OCI-LY3 (cell line): ENCODE results near the gene GSTM3.

Source experiments
- CTCF ChIP-seq: fragments of 200-600, 300-600 bp; sonication (generic); IDR thresholded peaks from 2 replicates; pipeline ENCODE4 v1.5.1; 2014; ENCODE audit warnings: antibody characterized with exemption, low read length, low read depth
- EZH2phosphoT487 ChIP-seq: fragments of 200-600 bp; shearing (Covaris generic); IDR thresholded peaks from 2 replicates; pipeline ENCODE4 v1.6.1; 2018; ENCODE audit warnings: antibody characterized with exemption, mixed run types, low read depth

GRCh38 chr1:109740615-109741373 is at the start of gene GSTM3:
- no peak for TF ChIP-seq CTCF
- TF ChIP-seq EZH2phosphoT487 = no peak
